SKM-1 (cell line): ENCODE data around the gene ZNF519.

ENCODE experiments used
- DNase-seq: peaks from one replicate; lab custom pipeline; 2025; ENCODE audit not compliant: unreplicated experiment; lab: John Stamatoyannopoulos, UW

Gene ZNF519

DNA sequence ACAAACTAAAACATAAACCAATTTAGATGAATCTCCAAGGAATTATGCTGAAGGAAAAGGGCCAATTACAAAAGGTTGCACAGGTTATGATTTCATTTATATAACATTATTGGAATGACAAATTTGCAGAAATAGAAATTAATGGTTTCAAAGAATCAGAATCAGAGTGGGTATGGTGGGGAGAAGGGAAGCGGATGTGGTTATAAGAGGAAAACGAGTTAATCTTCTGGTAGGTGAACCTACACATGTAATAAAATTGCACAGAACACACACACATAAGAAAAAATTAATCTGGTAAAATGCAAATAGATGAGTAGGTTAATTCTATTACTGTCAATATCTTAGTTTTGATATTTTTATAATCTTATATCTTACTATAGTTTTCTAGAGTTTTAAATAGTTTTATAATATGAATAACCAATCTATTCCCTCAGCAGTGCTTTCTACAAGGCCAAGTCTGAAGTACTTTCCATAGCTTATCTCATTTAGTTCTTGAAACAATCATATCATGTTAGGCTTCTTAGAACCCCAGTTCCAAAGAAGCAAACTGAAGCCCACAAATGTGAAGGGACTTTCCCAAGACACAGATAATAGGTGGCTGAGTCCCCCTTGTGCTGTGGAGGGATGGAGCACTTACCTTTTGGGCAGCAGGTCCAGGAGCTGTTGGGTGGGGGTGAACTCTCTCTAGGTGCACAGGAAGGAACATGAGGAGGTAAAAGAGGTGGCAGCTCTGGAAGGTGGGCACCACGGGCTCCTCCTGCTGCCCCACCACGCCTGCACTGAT, 31.5 kb downstream of the ZNF519 start:
- no peak for DNase-seq

DNA sequence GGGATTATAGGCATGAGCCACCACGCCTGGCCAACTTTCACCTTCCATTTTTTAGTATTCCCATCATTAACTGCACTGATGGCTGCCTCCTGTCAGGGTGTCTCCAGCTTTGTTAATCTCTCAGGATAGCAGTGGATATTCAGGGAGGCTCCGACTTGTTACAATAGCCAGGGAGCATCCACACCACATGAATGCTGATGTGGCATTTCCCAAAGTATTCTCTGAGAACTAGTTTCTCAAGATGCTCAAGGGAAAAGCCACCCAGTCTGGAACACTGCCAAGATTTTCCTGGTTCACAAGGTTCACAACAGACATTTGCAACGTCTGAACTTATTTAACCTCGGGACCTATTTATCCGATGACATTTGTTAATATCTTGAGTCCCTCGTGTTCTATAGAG, 33.8 kb downstream of the ZNF519 start:
- no peak for DNase-seq

- no peak for DNase-seq
Observed at GRCh38 chr18:14097761-14098160, 34.5 kb downstream of the ZNF519 start.

DNA sequence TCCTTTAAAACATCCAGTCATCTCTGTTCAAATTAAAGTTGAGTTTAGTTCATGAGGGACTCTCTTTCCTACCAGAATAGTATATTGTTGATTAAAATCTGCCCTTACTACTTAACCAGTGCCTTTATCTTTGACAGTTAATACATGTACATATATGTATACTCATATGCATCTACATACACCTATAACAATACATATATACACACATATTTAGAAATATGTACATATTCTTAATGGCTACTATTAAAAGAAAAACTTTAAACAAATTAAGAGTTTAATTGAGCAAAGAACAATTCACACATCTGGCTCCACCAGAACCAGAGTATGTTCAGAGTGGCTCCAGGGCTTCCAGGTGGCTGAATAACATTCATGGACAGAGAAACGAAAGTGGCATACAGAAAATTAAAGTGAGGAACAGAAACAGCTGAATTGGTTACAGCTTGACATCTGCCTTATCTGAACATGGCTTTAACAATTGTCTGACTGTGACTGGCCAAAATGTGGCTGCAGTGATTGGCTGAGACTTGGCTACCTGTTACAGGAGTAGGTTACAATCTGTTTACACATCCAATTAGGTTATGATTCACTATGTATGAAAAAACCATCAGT, 38.8 kb downstream of the ZNF519 start:
- DNase-seq = no peak

DNA sequence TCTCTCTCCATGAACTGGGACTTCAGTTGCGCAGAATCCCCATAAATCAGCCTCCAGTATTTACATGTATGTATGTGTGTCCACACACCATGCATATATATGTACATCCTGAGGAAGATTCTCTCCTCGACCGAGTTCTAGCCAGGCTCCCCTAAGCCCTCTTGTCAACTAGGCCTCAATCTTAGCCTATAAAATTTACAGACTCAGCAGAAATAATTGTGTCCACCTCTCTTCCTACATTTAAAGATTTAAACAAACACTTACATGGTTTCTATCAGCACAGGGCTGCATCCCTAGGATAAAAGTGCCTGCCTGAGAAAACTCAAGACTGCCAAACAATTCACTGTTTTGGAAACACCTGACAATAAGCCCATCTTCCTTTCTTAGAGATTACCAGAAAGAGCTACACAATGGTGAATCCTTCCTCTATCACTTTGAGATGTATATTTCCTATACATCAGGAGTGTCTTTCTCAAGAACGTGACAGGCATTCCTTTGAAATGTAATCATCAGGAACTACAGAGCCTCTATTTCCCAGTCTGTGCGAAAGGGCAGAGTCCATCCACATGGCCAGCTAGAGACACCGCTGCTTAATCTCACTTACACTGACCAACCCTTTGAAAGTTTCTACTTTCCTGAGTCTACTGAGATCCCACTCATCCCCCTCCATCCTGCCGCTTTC, 39.5 kb downstream of the ZNF519 start:
- DNase-seq = no peak

DNA sequence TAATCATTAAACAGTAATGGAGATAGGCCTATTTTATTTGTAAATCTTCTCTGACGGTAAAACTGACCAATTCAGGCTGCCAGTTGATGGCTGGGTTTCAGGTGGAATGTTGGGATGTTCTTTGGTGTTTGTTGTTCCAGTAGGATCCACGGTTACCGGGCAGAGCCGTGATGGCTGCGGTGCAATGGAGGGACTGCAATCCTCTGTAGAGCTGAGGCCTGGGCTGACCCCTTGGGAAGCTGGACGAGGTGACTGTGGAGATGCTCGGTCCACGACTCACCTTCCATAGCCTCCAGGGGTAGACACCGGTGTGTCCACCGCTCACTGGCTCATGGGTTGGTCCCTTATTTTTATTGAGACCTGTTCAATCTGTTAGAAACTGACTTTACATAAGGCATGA, 42.5 kb downstream of the ZNF519 start:
- no peak for DNase-seq

- no peak for DNase-seq
Observed at GRCh38 chr18:14089191-14089590, 43.0 kb downstream of the ZNF519 start.

DNA sequence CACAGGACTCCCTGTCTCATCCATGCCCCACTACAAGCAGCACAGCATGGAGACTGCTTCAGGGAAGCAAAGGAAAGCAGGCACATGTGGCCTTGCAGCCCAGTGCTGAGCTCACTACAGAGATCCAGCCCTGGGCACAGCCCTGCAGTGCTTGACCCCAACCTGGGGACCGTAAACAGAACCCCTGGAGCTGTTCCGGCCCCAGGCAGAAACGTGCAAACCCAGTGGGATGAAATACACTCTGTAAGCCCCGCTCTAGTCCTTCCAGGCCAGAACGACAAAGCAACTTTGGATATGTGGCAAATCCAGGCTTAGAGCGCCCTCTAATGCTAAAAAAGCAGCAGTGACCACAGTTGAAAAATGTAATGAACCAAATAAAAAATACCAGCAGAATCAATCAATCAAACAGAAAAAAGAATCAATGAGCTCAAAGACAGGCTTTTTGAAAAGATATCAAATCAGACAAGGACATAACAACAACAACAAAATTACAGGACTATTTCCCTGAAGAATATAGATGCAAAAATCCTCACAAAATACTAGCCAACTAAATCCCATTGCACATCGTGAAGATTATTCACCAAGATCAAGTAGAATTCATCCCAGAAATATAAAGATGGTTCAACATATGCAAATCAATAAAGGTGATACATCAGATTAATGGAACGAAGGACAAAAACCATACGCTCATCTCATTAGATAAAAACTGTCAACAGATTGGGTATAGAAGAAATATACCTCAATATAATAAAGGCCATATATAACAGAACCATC, 45.6 kb downstream of the ZNF519 start:
- no peak for DNase-seq

DNA sequence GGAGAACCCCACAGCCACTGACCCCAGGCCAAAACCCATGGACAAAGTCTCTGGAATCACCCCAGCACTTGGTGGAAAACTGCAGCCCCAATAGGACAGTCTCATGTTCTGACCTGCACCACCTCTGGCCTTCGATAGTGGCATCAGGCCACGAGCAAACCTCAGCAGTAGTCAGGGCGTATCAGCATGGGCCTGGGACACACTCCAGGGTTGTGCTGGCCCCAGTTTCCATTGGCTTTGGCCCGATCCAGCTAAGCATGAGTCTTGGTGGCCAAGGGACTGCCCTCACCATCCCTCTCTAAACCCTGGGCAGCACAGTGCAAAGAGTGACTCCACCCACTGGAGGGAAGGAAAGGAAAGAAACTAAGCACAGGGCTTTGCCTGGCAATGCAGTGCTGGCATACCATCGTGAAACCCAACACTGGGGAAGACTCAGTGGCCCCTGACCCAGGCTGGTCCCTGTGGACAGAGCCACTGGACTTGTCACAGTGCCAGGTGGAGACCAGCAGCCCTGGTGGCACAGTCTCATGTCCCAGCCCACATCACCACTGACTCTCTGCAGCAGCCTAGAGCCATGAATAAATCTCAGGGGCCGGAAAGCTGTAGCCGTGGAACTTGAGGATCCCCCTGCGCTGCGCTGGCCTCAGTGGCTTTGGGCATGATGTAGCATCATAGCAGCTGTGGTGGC, 46.3 kb downstream of the ZNF519 start:
- no peak for DNase-seq

- DNase-seq = no peak
Observed at GRCh38 chr18:14075196-14075595, 57.0 kb downstream of the ZNF519 start.

GRCh38 chr18:14074187-14074586, 58.0 kb downstream of the ZNF519 start:
- no peak for DNase-seq

GRCh38 chr18:14053661-14054060, 78.6 kb downstream of the ZNF519 start:
- DNase-seq = no peak
